ENCODE data around the gene PDIA5. TPM values are rescaled to one million over a fixed set of nuclear protein-coding genes. Genes with fewer than 3 reads are reported as not detected.

The PDIA5 gene
- total and polyA plus RNA-seq, 2 of the 4 experiments (the other 2 are of a cell fraction), result 19.4 to 42.0 TPM

GRCh38 chr3:123063034-123063433 lies 3.8 kb upstream of the PDIA5 start:
- POLR2A ChIA-PET (ENCODE audit: unreplicated experiment), result no interaction called here
- no peak overlapping the region for H4K5ac ChIP-seq (ENCODE audit: low read depth, low read length)
- H3K4ac ChIP-seq (ENCODE audit: low read depth, low read length), result no peak overlapping the region
- no peaks in the 10 kb centered on the region for H3K36me3 ChIP-seq (ENCODE audit: control insufficient read depth, insufficient read depth, low read length)
- in situ Hi-C loops (cut with MboI; ENCODE audit: low sequenced_read_pairs) (no loop called here), intact Hi-C loops (cut with micrococcal nuclease) (no loop called here), dilution Hi-C loops (cut with HindIII; ENCODE audit: low sequenced_read_pairs, unreplicated experiment) (no loop called here)
- H3K9me1 ChIP-seq (ENCODE audit: insufficient read depth, low read length), result peaks cover 3% of the 10 kb centered on the region; the same call in 1 of the 2 replicates
- TF ChIP-seq RAD21 (IDR thresholded peaks at IDR 0.05; ENCODE audit: low read length), result no peak
- TF ChIP-seq CEBPB (IDR thresholded peaks at IDR 0.05; ENCODE audit: low read depth, low read length), result 0 out of 2 replicates have a peak, but pooled peaks have one; percentile 21
- TF ChIP-seq CHD1 (IDR thresholded peaks at IDR 0.05; ENCODE audit: low read depth, low read length), result no peak
- TF ChIP-seq ELK1 (IDR thresholded peaks at IDR 0.05; ENCODE audit: borderline replicate concordance, low read depth, low read length), result no peak
- no peak for TF ChIP-seq USF2 (IDR thresholded peaks at IDR 0.05; ENCODE audit: low read depth, low read length)
- TF ChIP-seq, protein P1, sequence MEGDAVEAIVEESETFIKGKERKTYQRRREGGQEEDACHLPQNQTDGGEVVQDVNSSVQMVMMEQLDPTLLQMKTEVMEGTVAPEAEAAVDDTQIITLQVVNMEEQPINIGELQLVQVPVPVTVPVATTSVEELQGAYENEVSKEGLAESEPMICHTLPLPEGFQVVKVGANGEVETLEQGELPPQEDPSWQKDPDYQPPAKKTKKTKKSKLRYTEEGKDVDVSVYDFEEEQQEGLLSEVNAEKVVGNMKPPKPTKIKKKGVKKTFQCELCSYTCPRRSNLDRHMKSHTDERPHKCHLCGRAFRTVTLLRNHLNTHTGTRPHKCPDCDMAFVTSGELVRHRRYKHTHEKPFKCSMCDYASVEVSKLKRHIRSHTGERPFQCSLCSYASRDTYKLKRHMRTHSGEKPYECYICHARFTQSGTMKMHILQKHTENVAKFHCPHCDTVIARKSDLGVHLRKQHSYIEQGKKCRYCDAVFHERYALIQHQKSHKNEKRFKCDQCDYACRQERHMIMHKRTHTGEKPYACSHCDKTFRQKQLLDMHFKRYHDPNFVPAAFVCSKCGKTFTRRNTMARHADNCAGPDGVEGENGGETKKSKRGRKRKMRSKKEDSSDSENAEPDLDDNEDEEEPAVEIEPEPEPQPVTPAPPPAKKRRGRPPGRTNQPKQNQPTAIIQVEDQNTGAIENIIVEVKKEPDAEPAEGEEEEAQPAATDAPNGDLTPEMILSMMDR (conservative IDR thresholded peaks at IDR 0.05; ENCODE audit: low read depth, low read length), result no peak
- TF ChIP-seq POLR2A (IDR thresholded peaks at IDR 0.05; ENCODE audit: low read depth, low read length), result no peak
- H2BK15ac ChIP-seq (ENCODE audit: low read depth, low read length), result no peak overlapping the region
- H3K9ac ChIP-seq (ENCODE audit: low read depth, low read length), result no peak overlapping the region
- no peak overlapping the region for H4K8ac ChIP-seq (ENCODE audit: low read depth in 2 of 2, low read length in 2 of 2)
- CTCF ChIA-PET, result no interaction called here
- no peak overlapping the region for H3K14ac ChIP-seq (replicated peaks; ENCODE audit: low read depth, low read length)
- H2AK9ac ChIP-seq (replicated peaks; ENCODE audit: low read depth, low read length, poor library complexity), result no peak overlapping the region
- H2BK5ac ChIP-seq (ENCODE audit: low read depth, low read length, poor library complexity, severe bottlenecking), result no peak overlapping the region
- no peak for DNase-seq
- no peak overlapping the region for H2BK120ac ChIP-seq (ENCODE audit: low read depth, low read length)
- H4K20me1 ChIP-seq (ENCODE audit: insufficient read depth, low read length), result no peaks in the 10 kb centered on the region
- ATAC-seq (ENCODE audit: low read depth), result no peak
- peaks cover 20% of the 10 kb centered on the region for H3K27me3 ChIP-seq (ENCODE audit: control insufficient read depth, insufficient read depth, low read length)
- no peak overlapping the region for H2BK20ac ChIP-seq (ENCODE audit: low read depth, low read length)
- H3K9me3 ChIP-seq (ENCODE audit: control insufficient read depth, insufficient read depth, low read length), result 0 out of 2 replicates have a peak, but pooled peaks cover 2% of the 10 kb centered on the region
- H2AK5ac ChIP-seq (ENCODE audit: low read depth, low read length), result no peak overlapping the region
- no peak overlapping the region for H2AFZ ChIP-seq (replicated peaks; ENCODE audit: low read length, poor library complexity)
- H3K18ac ChIP-seq (ENCODE audit: low read depth, low read length), result no peak overlapping the region
- WGBS, 2 experiments (ENCODE audit: extremely low coverage in 2 of 2, insufficient read length in 1 of 2), result no CpG with 5 or more reads among the region's 6 CpGs
- BruUV-seq (replicated peaks), result no TSS peak
- no peak overlapping the region for H3K56ac ChIP-seq (ENCODE audit: extremely low read depth, insufficient read depth, low read length)
- H3K4me1 ChIP-seq (ENCODE audit: control insufficient read depth, insufficient read depth, low read length), result peaks cover under 1% of the 10 kb centered on the region; the same call in 1 of the 2 replicates
- no peak overlapping the region for H3K4me2 ChIP-seq (ENCODE audit: low read depth, low read length)
- peaks cover 7 to 10% of the 10 kb centered on the region in 2 experiments; a peak in 3 of 4 replicates for H3K79me1 ChIP-seq (ENCODE audit: low read depth in 1 of 2, low read length in 2 of 2)
- no peak overlapping the region for H3K27ac ChIP-seq (ENCODE audit: insufficient read depth, low read length)
- H4K91ac ChIP-seq (ENCODE audit: insufficient read depth, low read depth, low read length), result no peak overlapping the region
- no peak overlapping the region for H3K23ac ChIP-seq (ENCODE audit: low read depth, low read length)
- H3K4me3 ChIP-seq (ENCODE audit: insufficient read depth, low read depth, low read length), result no peak overlapping the region
